Panc1 (cell line): ENCODE measurements around the gene NTN4. TPM values are rescaled to one million over a fixed set of nuclear protein-coding genes. Genes with fewer than 3 reads are reported as not detected.

Experiments
- ATAC-seq: fragments of 200-7000 bp; cut with Tn5 transposase; 2 replicates; pipeline ENCODE4 v1.9.1; 2020; ENCODE audit warnings: mild to moderate bottlenecking, moderate library complexity
- BruUV-seq: library from RNA; stranded (reverse); fragments of 400-500 nt; replicated peaks from 2 replicates; lab custom pipeline; 2021; lab: Mats Ljungman, UMichigan
- CTCF ChIA-PET: fragments of 300-600 bp; sonication (Branson Sonifier 250); formaldehyde crosslinking; loops from one replicate; lab custom pipeline; 2022; ENCODE audit warnings: antibody characterized with exemption; lab: Charles Lee
- POLR2A ChIA-PET: fragments of 300-600 bp; sonication (Branson Sonifier 250); formaldehyde crosslinking; loops from one replicate; lab custom pipeline; 2022; ENCODE audit warnings: antibody characterized with exemption; lab: Charles Lee
- DNase-seq: peaks from one replicate; pipeline ENCODE4 v3.0.0-alpha.2; 2010; ENCODE audit warnings: low read depth, low spot score
- H3K27ac ChIP-seq: 2 replicates; pipeline ENCODE4 v1.5.1; 2011; ENCODE audit warnings: mild to moderate bottlenecking, low read length, inconsistent platforms
- H3K27me3 ChIP-seq: fragments of 200-500 bp; sonication (Bioruptor generic); 2 replicates; pipeline ENCODE4 v1.6.0; 2014; ENCODE audit warnings: low read length, inconsistent platforms; ENCODE audit not compliant: control insufficient read depth, insufficient read depth
- H3K36me3 ChIP-seq: fragments of 200-500 bp; sonication (Bioruptor generic); 2 replicates; pipeline ENCODE4 v1.5.1; 2014; ENCODE audit warnings: inconsistent platforms, mild to moderate bottlenecking, low read length, moderate library complexity; ENCODE audit not compliant: control insufficient read depth, insufficient read depth
- H3K4me1 ChIP-seq: 2 replicates; pipeline ENCODE4 v1.5.1; 2011; ENCODE audit warnings: inconsistent platforms, mild to moderate bottlenecking, low read length, moderate library complexity; ENCODE audit not compliant: control insufficient read depth, insufficient read depth
- H3K4me3 ChIP-seq, 2 experiments: 2 replicates each; pipeline ENCODE4 v1.5.1; 2011 to 2012; ENCODE audit warnings: low read depth in 2 of 2, low read length in 2 of 2, mild to moderate bottlenecking in 2 of 2, inconsistent platforms in 1 of 2, moderate library complexity in 1 of 2
- H3K9me3 ChIP-seq: fragments of 200-500 bp; sonication (Bioruptor generic); 2 replicates; pipeline ENCODE4 v1.5.1; 2014; ENCODE audit warnings: low read depth, mild to moderate bottlenecking, inconsistent platforms, low read length, moderate library complexity; ENCODE audit not compliant: control insufficient read depth, insufficient read depth
- POLR2AphosphoS5 ChIP-seq: IDR thresholded peaks from 2 replicates; pipeline ENCODE4 v1.6.1; 2012; ENCODE audit warnings: mild to moderate bottlenecking, low read depth, low read length, moderate library complexity
- SIN3A ChIP-seq: IDR thresholded peaks from 2 replicates; pipeline ENCODE4 v1.6.1; 2012; ENCODE audit warnings: low read depth, mild to moderate bottlenecking, low read length, moderate library complexity, borderline replicate concordance; ENCODE audit not compliant: insufficient read depth
- TCF7L2 ChIP-seq: IDR thresholded peaks from 2 replicates; pipeline ENCODE4 v1.6.1; 2011; ENCODE audit warnings: mild to moderate bottlenecking, low read depth, low read length, inconsistent platforms
- in situ Hi-C: cut with HindIII; loops from 2 replicates; pipeline ENCODE4 v1.10.0; 2016; ENCODE audit warnings: low sequenced_read_pairs, low pct_unique_long_range_greater_than_20kb
- intact Hi-C: fragments of 100-400 bp; cut with micrococcal nuclease; formaldehyde crosslinking; loops from one replicate; pipeline ENCODE4 v1.10.0; 2022; ENCODE audit not compliant: unreplicated experiment
- total RNA-seq: library from RNA; stranded (reverse); gene quantifications from one replicate; pipeline ENCODE4 v1.2.1, GENCODE V29; 2021; ENCODE audit not compliant: unreplicated experiment
- TF ChIP-seq, protein P1 (sequence below): fragments of 450-650 bp; IDR thresholded peaks from 2 replicates; pipeline ENCODE4 v1.5.1; 2017; ENCODE audit warnings: mild to moderate bottlenecking
- TF ChIP-seq, protein P2 (sequence below), 2 experiments: IDR thresholded peaks; 2 replicates each; pipeline ENCODE4 v1.6.1; 2011 to 2012; ENCODE audit warnings: low read depth in 2 of 2, control low read depth in 1 of 2, low read length in 1 of 2, mild to moderate bottlenecking in 1 of 2, moderate library complexity in 1 of 2; ENCODE audit not compliant: insufficient read depth in 1 of 2

NTN4 gene
- total RNA-seq, 1 experiment from 2014 or later = 17.1 TPM

DNA sequence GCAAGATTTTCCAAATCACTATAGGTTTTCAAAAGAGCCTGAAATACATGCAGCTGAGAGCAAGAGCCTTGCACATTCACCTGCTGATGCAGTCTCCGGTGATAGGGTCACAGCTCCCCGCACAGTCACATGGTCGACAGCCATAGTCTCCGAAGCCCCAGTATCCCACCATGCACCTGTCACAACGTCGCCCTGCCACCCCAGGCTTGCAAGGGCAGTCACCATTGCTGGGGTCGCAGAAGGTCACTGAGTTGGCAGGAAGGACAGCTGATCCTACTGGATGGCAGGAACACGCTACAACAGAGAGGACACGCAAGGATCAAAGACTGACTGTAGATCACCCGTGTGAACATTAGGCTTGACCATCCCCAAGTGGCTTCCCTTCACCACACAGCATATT, 107.1 kb downstream of the NTN4 start:
- no peaks in the 10 kb centered on the region for H3K36me3 ChIP-seq
- intact Hi-C loops = no loop called here
- in situ Hi-C loops = no loop called here
- POLR2A ChIA-PET = no interaction called here
- ATAC-seq (no peak), DNase-seq (no peak)
- no TSS peak for BruUV-seq
- no peaks in the 10 kb centered on the region for H3K27me3 ChIP-seq
- no peak for TF ChIP-seq SIN3A
- TF ChIP-seq, protein P1, sequence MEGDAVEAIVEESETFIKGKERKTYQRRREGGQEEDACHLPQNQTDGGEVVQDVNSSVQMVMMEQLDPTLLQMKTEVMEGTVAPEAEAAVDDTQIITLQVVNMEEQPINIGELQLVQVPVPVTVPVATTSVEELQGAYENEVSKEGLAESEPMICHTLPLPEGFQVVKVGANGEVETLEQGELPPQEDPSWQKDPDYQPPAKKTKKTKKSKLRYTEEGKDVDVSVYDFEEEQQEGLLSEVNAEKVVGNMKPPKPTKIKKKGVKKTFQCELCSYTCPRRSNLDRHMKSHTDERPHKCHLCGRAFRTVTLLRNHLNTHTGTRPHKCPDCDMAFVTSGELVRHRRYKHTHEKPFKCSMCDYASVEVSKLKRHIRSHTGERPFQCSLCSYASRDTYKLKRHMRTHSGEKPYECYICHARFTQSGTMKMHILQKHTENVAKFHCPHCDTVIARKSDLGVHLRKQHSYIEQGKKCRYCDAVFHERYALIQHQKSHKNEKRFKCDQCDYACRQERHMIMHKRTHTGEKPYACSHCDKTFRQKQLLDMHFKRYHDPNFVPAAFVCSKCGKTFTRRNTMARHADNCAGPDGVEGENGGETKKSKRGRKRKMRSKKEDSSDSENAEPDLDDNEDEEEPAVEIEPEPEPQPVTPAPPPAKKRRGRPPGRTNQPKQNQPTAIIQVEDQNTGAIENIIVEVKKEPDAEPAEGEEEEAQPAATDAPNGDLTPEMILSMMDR = no peak
- TF ChIP-seq POLR2AphosphoS5 = no peak
- TF ChIP-seq, protein P2, sequence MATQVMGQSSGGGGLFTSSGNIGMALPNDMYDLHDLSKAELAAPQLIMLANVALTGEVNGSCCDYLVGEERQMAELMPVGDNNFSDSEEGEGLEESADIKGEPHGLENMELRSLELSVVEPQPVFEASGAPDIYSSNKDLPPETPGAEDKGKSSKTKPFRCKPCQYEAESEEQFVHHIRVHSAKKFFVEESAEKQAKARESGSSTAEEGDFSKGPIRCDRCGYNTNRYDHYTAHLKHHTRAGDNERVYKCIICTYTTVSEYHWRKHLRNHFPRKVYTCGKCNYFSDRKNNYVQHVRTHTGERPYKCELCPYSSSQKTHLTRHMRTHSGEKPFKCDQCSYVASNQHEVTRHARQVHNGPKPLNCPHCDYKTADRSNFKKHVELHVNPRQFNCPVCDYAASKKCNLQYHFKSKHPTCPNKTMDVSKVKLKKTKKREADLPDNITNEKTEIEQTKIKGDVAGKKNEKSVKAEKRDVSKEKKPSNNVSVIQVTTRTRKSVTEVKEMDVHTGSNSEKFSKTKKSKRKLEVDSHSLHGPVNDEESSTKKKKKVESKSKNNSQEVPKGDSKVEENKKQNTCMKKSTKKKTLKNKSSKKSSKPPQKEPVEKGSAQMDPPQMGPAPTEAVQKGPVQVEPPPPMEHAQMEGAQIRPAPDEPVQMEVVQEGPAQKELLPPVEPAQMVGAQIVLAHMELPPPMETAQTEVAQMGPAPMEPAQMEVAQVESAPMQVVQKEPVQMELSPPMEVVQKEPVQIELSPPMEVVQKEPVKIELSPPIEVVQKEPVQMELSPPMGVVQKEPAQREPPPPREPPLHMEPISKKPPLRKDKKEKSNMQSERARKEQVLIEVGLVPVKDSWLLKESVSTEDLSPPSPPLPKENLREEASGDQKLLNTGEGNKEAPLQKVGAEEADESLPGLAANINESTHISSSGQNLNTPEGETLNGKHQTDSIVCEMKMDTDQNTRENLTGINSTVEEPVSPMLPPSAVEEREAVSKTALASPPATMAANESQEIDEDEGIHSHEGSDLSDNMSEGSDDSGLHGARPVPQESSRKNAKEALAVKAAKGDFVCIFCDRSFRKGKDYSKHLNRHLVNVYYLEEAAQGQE (IDR thresholded peaks at IDR 0.05; ENCODE audit: insufficient read depth in 1 of 2, low read depth in 2 of 2, low read length in 1 of 2) = no peak
- no peak for TF ChIP-seq TCF7L2
- H3K4me1 ChIP-seq = no peaks in the 10 kb centered on the region
- no peak overlapping the region for H3K4me3 ChIP-seq
- H3K9me3 ChIP-seq = no peaks in the 10 kb centered on the region
- CTCF ChIA-PET = no interaction called here
- H3K27ac ChIP-seq = no peak overlapping the region

DNA sequence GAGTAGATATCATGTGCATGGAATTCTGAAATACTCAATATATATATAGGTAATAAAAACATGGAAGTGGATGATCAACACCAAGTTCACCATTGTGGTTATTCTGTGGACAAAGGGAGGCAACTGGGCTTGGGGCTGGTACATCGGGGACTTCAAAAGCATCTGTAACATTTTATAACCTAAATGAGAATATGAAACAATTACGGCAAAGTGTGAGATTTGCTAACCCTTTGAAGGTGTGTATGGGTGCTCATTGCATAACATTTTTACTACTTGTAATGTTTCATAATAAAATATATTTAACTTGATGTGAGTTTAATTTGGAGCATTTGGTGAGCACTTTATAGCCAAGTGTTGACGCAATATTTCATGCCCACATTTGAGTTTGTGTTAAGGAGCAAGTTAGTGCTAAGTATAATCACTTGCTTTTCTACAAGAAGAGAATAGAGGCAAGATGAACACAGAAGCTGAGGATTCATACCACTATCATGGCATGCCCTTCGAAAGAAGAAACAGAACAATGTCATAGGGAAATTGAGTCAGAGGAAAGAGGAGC, 109.3 kb downstream of the NTN4 start:
- DNase-seq = no peak
- BruUV-seq = no TSS peak
- Histone ChIP-seq H3K4me3 (no peak overlapping the region), H3K27me3 (no peaks in the 10 kb centered on the region), H3K9me3 (no peaks in the 10 kb centered on the region), H3K27ac (no peak overlapping the region), H3K36me3 (no peaks in the 10 kb centered on the region), H3K4me1 (no peaks in the 10 kb centered on the region)
- ChIA-PET POLR2A (interaction anchor here (0.7 kb wide), 1 partner anchor 45 kb away, joined by 4 read pairs; no protein-coding TSS in a partner anchor), CTCF (no interaction called here)
- no peak for ATAC-seq
- in situ Hi-C loops (no loop called here), intact Hi-C loops (no loop called here)
- TF ChIP-seq POLR2AphosphoS5 = no peak
- no peak for TF ChIP-seq SIN3A
- no peak for TF ChIP-seq TCF7L2
- TF ChIP-seq, protein P2 (IDR thresholded peaks at IDR 0.05; ENCODE audit: insufficient read depth in 1 of 2, low read depth in 2 of 2, low read length in 1 of 2) = no peak
- TF ChIP-seq, protein P1 = no peak
